ENCODE results near the gene PIWIL4. TPM values are rescaled to one million over a fixed set of nuclear protein-coding genes. Genes with fewer than 3 reads are reported as not detected.

Gene PIWIL4
- total RNA-seq, 1 donor from 2014 or later, result 4.5 TPM

- H3K9me3 ChIP-seq, result no peaks in the 10 kb centered on the region
- TF ChIP-seq CTCF (IDR thresholded peaks at IDR 0.05), result no peak
- DNase-seq (ENCODE audit: low spot score in 2 of 2), result no peak
- no peak overlapping the region for H3K4me3 ChIP-seq
- H3K27ac ChIP-seq, result no peak overlapping the region
- H3K27me3 ChIP-seq, result no peaks in the 10 kb centered on the region
- no peaks in the 10 kb centered on the region for H3K4me1 ChIP-seq
- H3K36me3 ChIP-seq, result peaks cover 13 to 36% of the 10 kb centered on the region in 2 donors
- intact Hi-C loops (cut with DNase I), result no loop called here
These were observed 27.9 kb downstream of the PIWIL4 start for GRCh38 chr11:94595076-94595475.

- TF ChIP-seq CTCF (IDR thresholded peaks at IDR 0.05), result peak in 1 of 3 experiments; percentile 36
- H3K4me1 ChIP-seq, result no peaks in the 10 kb centered on the region
- DNase-seq (ENCODE audit: low spot score in 2 of 2), result no peak
- H3K27ac ChIP-seq, result no peak overlapping the region
- H3K4me3 ChIP-seq, result no peak overlapping the region
- intact Hi-C loops (cut with DNase I), result no loop called here
- no peaks in the 10 kb centered on the region for H3K9me3 ChIP-seq
- H3K27me3 ChIP-seq, result no peaks in the 10 kb centered on the region
- peaks cover 7 to 25% of the 10 kb centered on the region in 2 donors for H3K36me3 ChIP-seq
These were observed 30.7 kb downstream of the PIWIL4 start for GRCh38 chr11:94597896-94598295.

GRCh38 chr11:94599510-94599909 is 32.3 kb downstream of the PIWIL4 start:
- no peak for DNase-seq (ENCODE audit: low spot score in 2 of 2)
- H3K27me3 ChIP-seq, result no peaks in the 10 kb centered on the region
- intact Hi-C loops (cut with DNase I), result no loop called here
- no peak overlapping the region for H3K4me3 ChIP-seq
- peaks cover 10 to 25% of the 10 kb centered on the region in 2 donors for H3K36me3 ChIP-seq
- H3K27ac ChIP-seq, result no peak overlapping the region
- no peaks in the 10 kb centered on the region for H3K9me3 ChIP-seq
- no peak for TF ChIP-seq CTCF (IDR thresholded peaks at IDR 0.05)
- H3K4me1 ChIP-seq, result no peaks in the 10 kb centered on the region

GRCh38 chr11:94602430-94603372 is 35.5 kb downstream of the PIWIL4 start:
- no peak for TF ChIP-seq CTCF (IDR thresholded peaks at IDR 0.05)

GRCh38 chr11:94603587-94603986 is 36.4 kb downstream of the PIWIL4 start:
- Histone ChIP-seq H3K27me3 (no peaks in the 10 kb centered on the region), H3K4me1 (no peaks in the 10 kb centered on the region), H3K9me3 (no peaks in the 10 kb centered on the region), H3K36me3 (peaks cover 3 to 26% of the 10 kb centered on the region in 2 donors), H3K27ac (no peak overlapping the region), H3K4me3 (no peak overlapping the region)
- no peak for TF ChIP-seq CTCF (IDR thresholded peaks at IDR 0.05)
- intact Hi-C loops (cut with DNase I), result no loop called here
- no peak for DNase-seq (ENCODE audit: low spot score in 2 of 2)

More at GRCh38 chr11:94602430-94603372, 35.5 kb downstream of the PIWIL4 start:
- Histone ChIP-seq H3K4me3 (no peak overlapping the region), H3K4me1 (no peaks in the 10 kb centered on the region), H3K36me3 (peaks cover 3 to 20% of the 10 kb centered on the region in 2 donors), H3K27me3 (no peaks in the 10 kb centered on the region), H3K9me3 (no peaks in the 10 kb centered on the region), H3K27ac (no peak overlapping the region)
- intact Hi-C loops (cut with DNase I), result no loop called here
- DNase-seq (ENCODE audit: low spot score in 2 of 2), result peak in 1 of 2 donors; percentile 74
